HepG2 (cell line): Measurements from ENCODE around the gene ATP6V0A1. TPM values are rescaled to one million over a fixed set of nuclear protein-coding genes. Genes with fewer than 3 reads are reported as not detected.

Experiments used
- ATF7 ChIP-seq, 2 experiments: fragments of 450-650 bp in 1 of 2; sonication (generic) in 1 of 2; formaldehyde crosslinking in 1 of 2; IDR thresholded peaks; 2 replicates each; pipeline versions ENCODE4 v1.4.0 to v1.6.1; 2016 to 2020; ENCODE audit warnings: antibody characterized with exemption in 1 of 2, mild to moderate bottlenecking in 1 of 2, missing genetic modification reagents in 1 of 2
- FOXJ3 ChIP-seq: sonication (generic); formaldehyde crosslinking; IDR thresholded peaks from 2 replicates; pipeline ENCODE4 v1.4.0; 2020; ENCODE audit warnings: missing genetic modification reagents, mild to moderate bottlenecking, borderline replicate concordance
- HOXA7 ChIP-seq: sonication (generic); formaldehyde crosslinking; IDR thresholded peaks from 2 replicates; pipeline ENCODE4 v1.8.1; 2022; ENCODE audit warnings: mild to moderate bottlenecking, missing genetic modification reagents, moderate library complexity
- MTF1 ChIP-seq: sonication (generic); formaldehyde crosslinking; IDR thresholded peaks from 2 replicates; pipeline ENCODE4 v1.5.0; 2020; ENCODE audit warnings: missing genetic modification reagents
- MXD1 ChIP-seq: sonication (generic); formaldehyde crosslinking; IDR thresholded peaks from 2 replicates; pipeline ENCODE4 v1.4.0; 2020; ENCODE audit warnings: mild to moderate bottlenecking, missing genetic modification reagents
- SIX4 ChIP-seq: sonication (generic); formaldehyde crosslinking; IDR thresholded peaks from 2 replicates; pipeline ENCODE4 v1.4.0; 2020; ENCODE audit warnings: missing genetic modification reagents
- SMAD1 ChIP-seq: sonication (generic); formaldehyde crosslinking; IDR thresholded peaks from 2 replicates; pipeline ENCODE4 v1.4.0; 2020; ENCODE audit warnings: missing genetic modification reagents, low read depth, mild to moderate bottlenecking, borderline replicate concordance
- TAF1 ChIP-seq: sonication (generic); formaldehyde crosslinking; IDR thresholded peaks from 2 replicates; pipeline ENCODE4 v1.4.0; 2020; ENCODE audit warnings: missing genetic modification reagents
- ZIK1 ChIP-seq: sonication (generic); formaldehyde crosslinking; IDR thresholded peaks from 2 replicates; pipeline ENCODE4 v1.5.0; 2020; ENCODE audit warnings: mild to moderate bottlenecking, low read depth, missing genetic modification reagents, borderline replicate concordance
- ZNF317 ChIP-seq: sonication (generic); formaldehyde crosslinking; IDR thresholded peaks from 2 replicates; pipeline ENCODE4 v1.5.0; 2020; ENCODE audit warnings: mild to moderate bottlenecking, missing genetic modification reagents
- ZNF546 ChIP-seq: sonication (generic); formaldehyde crosslinking; conservative IDR thresholded peaks from 2 replicates; pipeline ENCODE4 v1.8.1; 2023; ENCODE audit warnings: mild to moderate bottlenecking, missing genetic modification reagents
- ZNF563 ChIP-seq: sonication (generic); formaldehyde crosslinking; IDR thresholded peaks from 2 replicates; pipeline ENCODE4 v1.8.0; 2022; ENCODE audit warnings: mild to moderate bottlenecking, moderate library complexity, missing genetic modification reagents
- ZNF768 ChIP-seq: sonication (generic); formaldehyde crosslinking; IDR thresholded peaks from 2 replicates; pipeline ENCODE4 v1.4.0; 2020; ENCODE audit warnings: missing genetic modification reagents
- ZNF777 ChIP-seq: sonication (generic); formaldehyde crosslinking; IDR thresholded peaks from 2 replicates; pipeline ENCODE4 v1.4.0; 2020; ENCODE audit warnings: missing genetic modification reagents
- polyA plus RNA-seq, 8 experiments: library from polyadenylated mRNA; depleted of rRNA in 3 of 8; stranded (reverse) in 7 of 8; unstranded in 1 of 8; fragments of >200 nt; fragmentation: Illumina TruSeq in 4 of 8; extraction: Trizol in 4 of 8; gene quantifications; 2 replicates each; pipeline versions ENCODE4 v1.2.1 to v1.2.3, GENCODE V29; 2011 to 2016; ENCODE audit warnings: low read depth in 4 of 8, missing spikeins in 1 of 8, mixed read lengths in 1 of 8; ENCODE audit not compliant: insufficient read depth in 1 of 8
- total RNA-seq, 5 experiments: library from RNA; depleted of rRNA; stranded (reverse); fragments of >200 nt; fragmentation: Illumina TruSeq; extraction: Trizol; gene quantifications; 2 replicates each; pipeline ENCODE4 v1.2.3, GENCODE V29; 2016; ENCODE audit warnings: low read depth in 1 of 5
- TF ChIP-seq, protein P1 (sequence below): IDR thresholded peaks from 2 replicates; pipeline ENCODE4 v1.6.1; 2016; ENCODE audit warnings: mild to moderate bottlenecking
- TF ChIP-seq, protein P2 (sequence below): sonication (generic); formaldehyde crosslinking; IDR thresholded peaks from 2 replicates; pipeline ENCODE4 v1.5.0; 2020; ENCODE audit warnings: missing genetic modification reagents
- TF ChIP-seq, protein P3 (sequence below): sonication (generic); formaldehyde crosslinking; IDR thresholded peaks from 2 replicates; pipeline ENCODE4 v1.5.0; 2020; ENCODE audit warnings: missing genetic modification reagents, mild to moderate bottlenecking, borderline replicate concordance
- TF ChIP-seq, protein P4 (sequence below): sonication (generic); formaldehyde crosslinking; IDR thresholded peaks from 2 replicates; pipeline ENCODE4 v1.4.0; 2020; ENCODE audit warnings: missing genetic modification reagents, borderline replicate concordance
- TF ChIP-seq, protein P5 (sequence below): sonication (generic); formaldehyde crosslinking; IDR thresholded peaks from 2 replicates; pipeline ENCODE4 v1.5.0; 2020; ENCODE audit warnings: missing genetic modification reagents, mild to moderate bottlenecking, borderline replicate concordance

Gene ATP6V0A1
- total and polyA plus RNA-seq, 2 of the 13 experiments (the other 11 are each of a cell fraction or from before 2014, with no cell fraction given) = 27.9 to 54.1 TPM

DNA sequence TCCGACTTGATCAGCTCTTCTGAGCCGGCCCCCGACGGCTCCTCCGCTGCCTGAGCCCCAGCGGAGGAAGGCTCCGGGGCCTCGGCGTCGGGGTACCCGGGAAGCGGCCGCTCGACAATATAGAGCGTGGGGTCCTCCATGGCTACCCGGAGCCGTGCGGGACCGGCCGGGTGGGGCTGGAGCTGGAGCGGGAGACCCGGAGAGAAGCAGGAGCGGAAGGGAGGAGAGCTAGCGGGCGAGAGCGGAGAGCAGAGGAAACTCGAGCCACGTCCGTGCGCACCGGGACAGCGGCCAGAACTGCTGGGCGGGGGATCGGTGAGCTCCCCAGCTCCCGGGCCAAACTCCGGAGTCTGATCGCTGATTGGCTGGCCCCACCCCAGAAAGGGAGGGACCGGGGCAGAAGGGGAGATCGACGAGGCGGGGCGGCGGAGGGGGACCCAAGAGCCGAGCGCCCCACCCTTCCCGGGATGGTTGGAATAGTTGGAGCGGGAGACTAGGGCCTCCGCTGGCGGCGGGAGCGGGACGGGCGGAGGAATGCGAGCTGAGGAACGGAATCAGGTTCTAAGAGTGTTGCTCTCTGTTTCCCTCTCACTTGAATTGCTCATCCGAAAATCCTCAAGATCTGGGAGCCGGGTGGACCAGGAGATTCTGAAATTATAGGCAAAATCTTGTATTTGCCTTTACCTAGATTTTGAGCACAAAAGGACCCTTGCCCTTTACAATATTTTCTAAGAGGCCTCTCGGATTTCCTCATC lies 35.5 kb upstream of the ATP6V0A1 start, which contains the start of gene CAVIN1 (continued):
- TF ChIP-seq ZNF768 (CRISPR knock-in tag) = peak; percentile 56; the same call in 1 of the 2 replicates
- peak; percentile 99 for TF ChIP-seq SMAD1
- TF ChIP-seq ZNF563 (CRISPR knock-in tag) = peak; percentile 59; the same call in 1 of the 2 replicates
- no peak for TF ChIP-seq HOXA7 (CRISPR knock-in tag)
- peak; percentile 40; the same call in 1 of the 2 replicates for TF ChIP-seq FOXJ3 (CRISPR knock-in tag)
- TF ChIP-seq MTF1 = peak; percentile 62
- no peak for TF ChIP-seq ZIK1 (CRISPR knock-in tag)
- TF ChIP-seq MXD1 (CRISPR knock-in tag) = peak; percentile 61
- TF ChIP-seq, protein P1, sequence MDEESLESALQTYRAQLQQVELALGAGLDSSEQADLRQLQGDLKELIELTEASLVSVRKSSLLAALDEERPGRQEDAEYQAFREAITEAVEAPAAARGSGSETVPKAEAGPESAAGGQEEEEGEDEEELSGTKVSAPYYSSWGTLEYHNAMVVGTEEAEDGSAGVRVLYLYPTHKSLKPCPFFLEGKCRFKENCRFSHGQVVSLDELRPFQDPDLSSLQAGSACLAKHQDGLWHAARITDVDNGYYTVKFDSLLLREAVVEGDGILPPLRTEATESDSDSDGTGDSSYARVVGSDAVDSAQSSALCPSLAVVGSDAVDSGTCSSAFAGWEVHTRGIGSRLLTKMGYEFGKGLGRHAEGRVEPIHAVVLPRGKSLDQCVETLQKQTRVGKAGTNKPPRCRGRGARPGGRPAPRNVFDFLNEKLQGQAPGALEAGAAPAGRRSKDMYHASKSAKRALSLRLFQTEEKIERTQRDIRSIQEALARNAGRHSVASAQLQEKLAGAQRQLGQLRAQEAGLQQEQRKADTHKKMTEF (CRISPR knock-in tag) = peak; percentile 84
- TF ChIP-seq ZNF546 (CRISPR knock-in tag) = 0 out of 2 replicates have a peak, but pooled peaks have one; percentile 77
- TF ChIP-seq, protein P2, sequence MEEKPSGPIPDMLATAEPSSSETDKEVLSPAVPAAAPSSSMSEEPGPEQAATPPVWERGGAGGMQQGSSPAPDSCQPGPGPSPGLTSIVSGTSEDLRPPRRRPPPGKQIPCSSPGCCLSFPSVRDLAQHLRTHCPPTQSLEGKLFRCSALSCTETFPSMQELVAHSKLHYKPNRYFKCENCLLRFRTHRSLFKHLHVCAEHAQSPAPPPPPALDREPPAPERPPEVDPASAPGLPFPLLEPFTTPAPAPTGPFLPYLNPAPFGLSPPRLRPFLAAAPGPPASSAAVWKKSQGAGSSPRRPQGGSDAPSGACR (CRISPR knock-in tag) = 0 out of 2 replicates have a peak, but pooled peaks have one; percentile 71
- peak; percentile 92 for TF ChIP-seq TAF1 (CRISPR knock-in tag)
- TF ChIP-seq SIX4 (CRISPR knock-in tag) = 0 out of 2 replicates have a peak, but pooled peaks have one; percentile 15
- TF ChIP-seq, protein P3, sequence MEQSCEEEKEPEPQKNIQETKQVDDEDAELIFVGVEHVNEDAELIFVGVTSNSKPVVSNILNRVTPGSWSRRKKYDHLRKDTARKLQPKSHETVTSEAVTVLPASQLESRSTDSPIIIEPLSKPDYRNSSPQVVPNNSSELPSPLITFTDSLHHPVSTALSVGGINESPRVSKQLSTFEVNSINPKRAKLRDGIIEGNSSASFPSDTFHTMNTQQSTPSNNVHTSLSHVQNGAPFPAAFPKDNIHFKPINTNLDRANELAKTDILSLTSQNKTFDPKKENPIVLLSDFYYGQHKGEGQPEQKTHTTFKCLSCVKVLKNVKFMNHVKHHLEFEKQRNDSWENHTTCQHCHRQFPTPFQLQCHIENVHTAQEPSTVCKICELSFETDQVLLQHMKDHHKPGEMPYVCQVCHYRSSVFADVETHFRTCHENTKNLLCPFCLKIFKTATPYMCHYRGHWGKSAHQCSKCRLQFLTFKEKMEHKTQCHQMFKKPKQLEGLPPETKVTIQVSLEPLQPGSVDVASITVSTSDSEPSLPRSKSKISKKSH = peak; percentile 77; the same call in 1 of the 2 replicates
- TF ChIP-seq ZNF317 (CRISPR knock-in tag) = peak; percentile 81
- TF ChIP-seq ATF7 (IDR thresholded peaks at IDR 0.05) = no peak
- TF ChIP-seq ATF7 (CRISPR knock-in tag; IDR thresholded peaks at IDR 0.05) = 0 out of 2 replicates have a peak, but pooled peaks have one; percentile 15
- TF ChIP-seq, protein P4, sequence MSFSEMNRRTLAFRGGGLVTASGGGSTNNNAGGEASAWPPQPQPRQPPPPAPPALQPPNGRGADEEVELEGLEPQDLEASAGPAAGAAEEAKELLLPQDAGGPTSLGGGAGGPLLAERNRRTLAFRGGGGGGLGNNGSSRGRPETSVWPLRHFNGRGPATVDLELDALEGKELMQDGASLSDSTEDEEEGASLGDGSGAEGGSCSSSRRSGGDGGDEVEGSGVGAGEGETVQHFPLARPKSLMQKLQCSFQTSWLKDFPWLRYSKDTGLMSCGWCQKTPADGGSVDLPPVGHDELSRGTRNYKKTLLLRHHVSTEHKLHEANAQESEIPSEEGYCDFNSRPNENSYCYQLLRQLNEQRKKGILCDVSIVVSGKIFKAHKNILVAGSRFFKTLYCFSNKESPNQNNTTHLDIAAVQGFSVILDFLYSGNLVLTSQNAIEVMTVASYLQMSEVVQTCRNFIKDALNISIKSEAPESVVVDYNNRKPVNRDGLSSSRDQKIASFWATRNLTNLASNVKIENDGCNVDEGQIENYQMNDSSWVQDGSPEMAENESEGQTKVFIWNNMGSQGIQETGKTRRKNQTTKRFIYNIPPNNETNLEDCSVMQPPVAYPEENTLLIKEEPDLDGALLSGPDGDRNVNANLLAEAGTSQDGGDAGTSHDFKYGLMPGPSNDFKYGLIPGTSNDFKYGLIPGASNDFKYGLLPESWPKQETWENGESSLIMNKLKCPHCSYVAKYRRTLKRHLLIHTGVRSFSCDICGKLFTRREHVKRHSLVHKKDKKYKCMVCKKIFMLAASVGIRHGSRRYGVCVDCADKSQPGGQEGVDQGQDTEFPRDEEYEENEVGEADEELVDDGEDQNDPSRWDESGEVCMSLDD = peak; percentile 91; the same call in 1 of the 2 replicates
- TF ChIP-seq ZNF777 (CRISPR knock-in tag) = peak; percentile 100
- TF ChIP-seq, protein P5, sequence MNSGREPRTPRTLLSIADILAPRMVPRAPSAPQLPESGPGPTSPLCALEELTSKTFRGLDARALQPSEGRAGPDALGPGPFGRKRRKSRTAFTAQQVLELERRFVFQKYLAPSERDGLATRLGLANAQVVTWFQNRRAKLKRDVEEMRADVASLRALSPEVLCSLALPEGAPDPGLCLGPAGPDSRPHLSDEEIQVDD (CRISPR knock-in tag) = no peak
